HCT116 (cell line): ENCODE data around the gene CALU. TPM values are rescaled to one million over a fixed set of nuclear protein-coding genes. Genes with fewer than 3 reads are reported as not detected.

ENCODE experiments used
- ATAC-seq: fragments of 200-7000 bp; cut with Tn5 transposase; 2 replicates; pipeline ENCODE4 v1.9.1; 2020; ENCODE audit warnings: mild to moderate bottlenecking, moderate library complexity
- BruUV-seq: library from RNA; stranded (reverse); fragments of 400-500 nt; replicated peaks from 2 replicates; lab custom pipeline; 2021; lab: Mats Ljungman, UMichigan
- CTCF ChIA-PET: fragments of 300-600 bp; sonication (Branson Sonifier 250); formaldehyde crosslinking; loops from one replicate; lab custom pipeline; 2021; ENCODE audit warnings: antibody characterized with exemption; lab: Charles Lee
- POLR2A ChIA-PET: fragments of 300-600, 350-600 bp; sonication (Branson Sonifier 250); formaldehyde crosslinking; loops from one replicate; lab custom pipeline; 2021; ENCODE audit warnings: antibody characterized with exemption; lab: Charles Lee
- RAD21 ChIA-PET, 2 experiments: fragments of 300-600 bp; sonication (Branson Sonifier 250); formaldehyde crosslinking; loops; one replicate each; lab custom pipeline; 2023; ENCODE audit warnings: low total read pairs in 2 of 2; ENCODE audit not compliant: uncharacterized antibody in 2 of 2, unreplicated experiment in 2 of 2, low non-redundant PET in 1 of 2; lab: Charles Lee
- DNase-seq: peaks from one replicate; pipeline ENCODE4 v3.0.0-alpha.2; 2010; ENCODE audit warnings: low read depth, low spot score
- H2AFZ ChIP-seq: fragments of 200-600 bp; shearing (Covaris generic), sonication (generic); 2 replicates; pipeline ENCODE4 v1.6.1; 2017; ENCODE audit warnings: low read depth, mixed run types, mixed read lengths, antibody characterized with exemption, low read length; ENCODE audit not compliant: poor library complexity, severe bottlenecking
- H3K27ac ChIP-seq: 2 replicates; pipeline ENCODE4 v1.5.1; 2012; ENCODE audit warnings: low read depth, low read length
- H3K27me3 ChIP-seq: fragments of 200-600 bp; sonication (generic); 2 replicates; pipeline ENCODE4 v1.6.1; 2016; ENCODE audit warnings: mixed run types, low read length, mixed read lengths; ENCODE audit not compliant: insufficient read depth
- H3K36me3 ChIP-seq, 2 experiments: fragments of 200-500 bp in 1 of 2; fragments of 200-600 bp in 1 of 2; sonication (Bioruptor generic) in 1 of 2; sonication (generic) in 1 of 2; 2 replicates each; pipeline versions ENCODE4 v1.5.1 to v1.6.1; 2014 to 2016; ENCODE audit warnings: low read length in 2 of 2, inconsistent platforms in 1 of 2, mixed read lengths in 1 of 2, mixed run types in 1 of 2; ENCODE audit not compliant: insufficient read depth in 2 of 2, control insufficient read depth in 1 of 2
- H3K4me1 ChIP-seq, 2 experiments: fragments of 200-600 bp in 1 of 2; sonication (generic) in 1 of 2; 2 replicates each; pipeline versions ENCODE4 v1.5.1 to v1.6.1; 2012 to 2017; ENCODE audit warnings: low read length in 2 of 2, inconsistent platforms in 1 of 2, mild to moderate bottlenecking in 1 of 2, mixed read lengths in 1 of 2, mixed run types in 1 of 2, moderate library complexity in 1 of 2; ENCODE audit not compliant: insufficient read depth in 2 of 2, control insufficient read depth in 1 of 2
- H3K4me2 ChIP-seq: fragments of 200-600 bp; sonication (generic); 2 replicates; pipeline ENCODE4 v1.6.1; 2017; ENCODE audit warnings: mixed run types, low read length, mixed read lengths
- H3K4me3 ChIP-seq, 2 experiments: fragments of 200-600 bp in 1 of 2; sonication (generic) in 1 of 2; replicated peaks in 1 of 2; 2 replicates each; pipeline ENCODE4 v1.5.1; 2011 to 2016; ENCODE audit warnings: low read length in 2 of 2, control low read depth in 1 of 2, low read depth in 1 of 2, mild to moderate bottlenecking in 1 of 2, mixed read lengths in 1 of 2, mixed run types in 1 of 2
- H3K79me2 ChIP-seq: fragments of 200-600 bp; sonication (generic); 2 replicates; pipeline ENCODE4 v1.6.1; 2017; ENCODE audit warnings: mild to moderate bottlenecking, mixed run types, low read length, moderate library complexity, mixed read lengths; ENCODE audit not compliant: insufficient read depth
- H3K9ac ChIP-seq: fragments of 200-600 bp; sonication (generic); 2 replicates; pipeline ENCODE4 v1.6.1; 2016; ENCODE audit warnings: low read length, mixed read lengths
- H3K9me2 ChIP-seq: fragments of 200-600 bp; sonication (generic), shearing (Covaris generic); 2 replicates; pipeline ENCODE4 v1.6.1; 2017; ENCODE audit warnings: mixed run types, mild to moderate bottlenecking, moderate library complexity; ENCODE audit not compliant: insufficient read depth
- H3K9me3 ChIP-seq, 2 experiments: fragments of 200-500 bp in 1 of 2; fragments of 200-600 bp in 1 of 2; sonication (Bioruptor generic) in 1 of 2; sonication (generic) in 1 of 2; 2 replicates each; pipeline ENCODE4 v1.6.1; 2014 to 2017; ENCODE audit warnings: low read length in 2 of 2, mixed read lengths in 2 of 2, inconsistent platforms in 1 of 2, low read depth in 1 of 2, mild to moderate bottlenecking in 1 of 2, mixed run types in 1 of 2, moderate library complexity in 1 of 2; ENCODE audit not compliant: control insufficient read depth in 1 of 2, insufficient read depth in 1 of 2
- H4K20me1 ChIP-seq: fragments of 200-600 bp; sonication (generic), shearing (Covaris generic); 2 replicates; pipeline ENCODE4 v1.6.1; 2017; ENCODE audit warnings: mixed run types, mild to moderate bottlenecking, moderate library complexity; ENCODE audit not compliant: insufficient read depth
- CTCF ChIP-seq, 3 experiments: fragments of 200-600 bp in 1 of 3; sonication (generic) in 1 of 3; IDR thresholded peaks in 2 of 3; conservative IDR thresholded peaks in 1 of 3; 2 replicates each; pipeline ENCODE4 v1.5.1; 2012 to 2017; ENCODE audit warnings: low read depth in 2 of 3, low read length in 2 of 3, antibody characterized with exemption in 1 of 3, borderline replicate concordance in 1 of 3, control low read depth in 1 of 3, mild to moderate bottlenecking in 1 of 3, mixed read lengths in 1 of 3, mixed run types in 1 of 3, moderate library complexity in 1 of 3; ENCODE audit not compliant: insufficient read depth in 1 of 3
- MAX ChIP-seq: IDR thresholded peaks from 2 replicates; pipeline ENCODE4 v1.6.1; 2012
- POLR2AphosphoS5 ChIP-seq: IDR thresholded peaks from 2 replicates; pipeline ENCODE4 v1.6.1; 2011; ENCODE audit warnings: mild to moderate bottlenecking, low read depth, low read length, moderate library complexity
- RAD21 ChIP-seq: IDR thresholded peaks from 2 replicates; pipeline ENCODE4 v1.6.1; 2012; ENCODE audit warnings: low read depth, mild to moderate bottlenecking
- SP1 ChIP-seq: IDR thresholded peaks from 2 replicates; pipeline ENCODE4 v1.6.1; 2012; ENCODE audit warnings: low read depth
- SRF ChIP-seq: IDR thresholded peaks from 2 replicates; pipeline ENCODE4 v1.6.1; 2012; ENCODE audit warnings: low read depth
- YY1 ChIP-seq: IDR thresholded peaks from 2 replicates; pipeline ENCODE4 v1.6.1; 2011; ENCODE audit warnings: low read length, low read depth, moderate library complexity, mild to moderate bottlenecking; ENCODE audit not compliant: insufficient replicate concordance; ENCODE audit errors: extremely low read depth
- ZBTB33 ChIP-seq: IDR thresholded peaks from 2 replicates; pipeline ENCODE4 v1.6.1; 2011; ENCODE audit warnings: mild to moderate bottlenecking, low read length, moderate library complexity; ENCODE audit not compliant: insufficient replicate concordance; ENCODE audit errors: extremely low read depth
- ZNF274 ChIP-seq: fragments of 200-500 bp; sonication (Bioruptor generic); IDR thresholded peaks from 2 replicates; pipeline ENCODE4 v1.6.1; 2014; ENCODE audit warnings: mild to moderate bottlenecking, low read depth, low read length, inconsistent platforms
- intact Hi-C: fragments of 100-400 bp; cut with micrococcal nuclease; formaldehyde crosslinking; loops from 2 replicates; pipeline ENCODE4 v1.10.0; 2022
- total RNA-seq: library from RNA; stranded (reverse); gene quantifications from one replicate; pipeline ENCODE4 v1.2.1, GENCODE V29; 2021; ENCODE audit not compliant: unreplicated experiment

Gene CALU
- total RNA-seq, 1 experiment from 2014 or later: 106 TPM

GRCh38 chr7:128744366-128744905, 5.3 kb downstream of the CALU start (continued):
- TF ChIP-seq ZBTB33: no peak
- no peak for TF ChIP-seq SRF
- no peak for TF ChIP-seq CTCF (IDR thresholded peaks at IDR 0.05 in 2 of 3, conservative IDR thresholded peaks at IDR 0.05 in 1 of 3; ENCODE audit: borderline replicate concordance in 1 of 3, insufficient read depth in 1 of 3, low read depth in 2 of 3, low read length in 2 of 3)
- TF ChIP-seq MAX: no peak
- no peak for TF ChIP-seq ZNF274
- TF ChIP-seq, all 23 proteins: peak for 0

- peaks cover 20 to 21% of the 10 kb centered on the region in 2 experiments for H3K36me3 ChIP-seq
- H3K4me2 ChIP-seq: no peak overlapping the region
- no peak for TF ChIP-seq SP1
- TF ChIP-seq SRF: no peak
- TF ChIP-seq YY1: no peak
- TF ChIP-seq RAD21: no peak
- no peak for TF ChIP-seq POLR2AphosphoS5
- TF ChIP-seq CTCF (IDR thresholded peaks at IDR 0.05 in 2 of 3, conservative IDR thresholded peaks at IDR 0.05 in 1 of 3; ENCODE audit: borderline replicate concordance in 1 of 3, insufficient read depth in 1 of 3, low read depth in 2 of 3, low read length in 2 of 3): no peak
- intact Hi-C loops: no loop called here
- no peaks in the 10 kb centered on the region for H3K27me3 ChIP-seq
- ATAC-seq: no peak
- no peaks in the 10 kb centered on the region for H3K9me2 ChIP-seq
- H4K20me1 ChIP-seq: peaks cover 40% of the 10 kb centered on the region; the same call in 1 of the 2 replicates
- POLR2A ChIA-PET: no interaction called here
- peaks cover 98% of the 10 kb centered on the region for H3K79me2 ChIP-seq
- RAD21 ChIA-PET: no interaction called here
- no TSS peak for BruUV-seq
- no peaks in the 10 kb centered on the region for H3K9me3 ChIP-seq
- no peak for DNase-seq
- no peak overlapping the region for H2AFZ ChIP-seq
- H3K4me3 ChIP-seq: no peak overlapping the region
- no peak overlapping the region for H3K27ac ChIP-seq
- CTCF ChIA-PET: no interaction called here
- H3K9ac ChIP-seq: no peak overlapping the region
- peaks cover under 1 to 11% of the 10 kb centered on the region in 2 experiments; a peak in 2 of 4 replicates for H3K4me1 ChIP-seq
Observed at GRCh38 chr7:128745706-128746105, 6.5 kb downstream of the CALU start.
